HFFc6 (cell line): ENCODE results near the gene MAIP1. TPM values are rescaled to one million over a fixed set of nuclear protein-coding genes. Genes with fewer than 3 reads are reported as not detected.

ENCODE experiments used
- DNase-seq: peaks from one replicate; pipeline ENCODE4 v3.0.0-alpha.2; 2018
- H3K27ac Mint-ChIP-seq: 2 replicates; pipeline ENCODE4 v1.8.0; 2020; ENCODE audit warnings: mild to moderate bottlenecking, mixed read lengths
- H3K27me3 Mint-ChIP-seq: 2 replicates; pipeline ENCODE4 v1.8.0; 2021; ENCODE audit warnings: mild to moderate bottlenecking, moderate library complexity, mixed read lengths; ENCODE audit not compliant: insufficient read depth
- H3K36me3 Mint-ChIP-seq: 2 replicates; pipeline ENCODE4 v1.8.0; 2021; ENCODE audit warnings: low read depth, mixed read lengths
- H3K4me1 Mint-ChIP-seq: 2 replicates; pipeline ENCODE4 v1.8.0; 2020; ENCODE audit warnings: low read depth, mixed read lengths
- H3K4me3 Mint-ChIP-seq: 2 replicates; pipeline ENCODE4 v1.8.0; 2020; ENCODE audit warnings: mild to moderate bottlenecking, moderate library complexity, mixed read lengths
- H3K9me3 Mint-ChIP-seq: 2 replicates; pipeline ENCODE4 v1.8.0; 2020; ENCODE audit warnings: mild to moderate bottlenecking, mixed read lengths
- CTCF ChIP-seq: fragments of 200-600 bp; sonication (generic); IDR thresholded peaks from 2 replicates; pipeline ENCODE4 v1.5.0; 2021; ENCODE audit warnings: antibody characterized with exemption, mild to moderate bottlenecking
- long read RNA-seq: library from polyadenylated mRNA; unstranded; transcript quantifications from one replicate; pipeline ENCODE4 v2.0.0, GENCODE V29; 2019
- total RNA-seq, 6 experiments: library from RNA; stranded (reverse); fragmentation: NEBNext Ultra II Directional; extraction: Animal tissue kit (Norgen Biotek cat#: 25700); gene quantifications; 2 replicates in 1 of 6; 3 replicates in 5 of 6; pipeline ENCODE4 v1.2.3, GENCODE V29; 2021

MAIP1 gene
- total RNA-seq = 10 to 100 TPM; 18.7 to 23.3 (median 20.4) TPM
- long read RNA-seq, transcript MAIP1-202 (5 exons, 1,386 nt) = major isoform, 30 of 32 reads
- long read RNA-seq, partial matches to known transcripts = 0 of 32 reads
- long read RNA-seq, other reads (novel, unspliced or antisense) = 2 of 32 reads

- Mint-ChIP-seq H3K27ac (peak within 1 kb of the TSS; percentile 94), H3K27me3 (no peaks in the 10 kb centered on the region; the same call in 1 of the 2 replicates), H3K4me3 (peak within 1 kb of the TSS; percentile 100), H3K36me3 (peaks cover 10% of the 10 kb centered on the region), H3K4me1 (peaks cover 31% of the 10 kb centered on the region), H3K9me3 (no peaks in the 10 kb centered on the region)
- TF ChIP-seq CTCF = peak; percentile 53; the same call in 1 of the 2 replicates
- peak; percentile 79 for DNase-seq
Measured at GRCh38 chr2:199955339-199956061, at the start of gene MAIP1, which contains the start of gene TYW5. Gene MAIP1, plus strand, starts transcription at chr2:199955582. Its CDS starts 217 bp downstream, at chr2:199955799. Gene TYW5, minus strand, starts transcription at chr2:199955491. Its CDS starts 21 bp downstream, at chr2:199955470.

GRCh38 chr2:199907008-199907714, 48.2 kb upstream of the MAIP1 start:
- Mint-ChIP-seq H3K36me3 (peaks cover 5% of the 10 kb centered on the region; the same call in 1 of the 2 replicates), H3K27me3 (peaks cover 2% of the 10 kb centered on the region; the same call in 1 of the 2 replicates), H3K4me3 (no peak overlapping the region), H3K27ac (no peak overlapping the region), H3K9me3 (no peaks in the 10 kb centered on the region), H3K4me1 (peaks cover 15% of the 10 kb centered on the region)
- no peak for TF ChIP-seq CTCF
- no peak for DNase-seq

- Mint-ChIP-seq H3K4me3 (peak overlapping the region; percentile 99), H3K4me1 (peaks cover 30% of the 10 kb centered on the region), H3K9me3 (no peaks in the 10 kb centered on the region), H3K27me3 (peaks cover 2% of the 10 kb centered on the region; the same call in 1 of the 2 replicates), H3K36me3 (peaks cover 15% of the 10 kb centered on the region), H3K27ac (peak overlapping the region; percentile 97)
- no peak for DNase-seq
- TF ChIP-seq CTCF = no peak
Measured at GRCh38 chr2:199910338-199911051, 44.9 kb upstream of the MAIP1 start.

GRCh38 chr2:199911052-199911876, 44.1 kb upstream of the MAIP1 start, which contains the start of gene C2orf69:
Gene C2orf69, plus strand, starts transcription at chr2:199911293. Its CDS starts 146 bp downstream, at chr2:199911439.
- peak within 1 kb of the TSS; percentile 97 for H3K27ac Mint-ChIP-seq
- H3K36me3 Mint-ChIP-seq = peaks cover 22% of the 10 kb centered on the region
- H3K9me3 Mint-ChIP-seq = peaks cover 5% of the 10 kb centered on the region; the same call in 1 of the 2 replicates
- peaks cover 2% of the 10 kb centered on the region; the same call in 1 of the 2 replicates for H3K27me3 Mint-ChIP-seq
- no peak for TF ChIP-seq CTCF
- peaks cover 30% of the 10 kb centered on the region for H3K4me1 Mint-ChIP-seq
- DNase-seq = peak; percentile 96
- H3K4me3 Mint-ChIP-seq = peak within 1 kb of the TSS; percentile 99
